DMS53 treated with DMSO at 0.1 percent for 48 hours (cell line): ENCODE results near the gene CFAP77.

Experiments used
- DNase-seq: peaks from one replicate; lab custom pipeline; 2025; ENCODE audit not compliant: unreplicated experiment; lab: John Stamatoyannopoulos, UW

The CFAP77 gene

GRCh38 chr9:132590318-132591182, 180.5 kb downstream of the CFAP77 start:
- DNase-seq, result no peak

GRCh38 chr9:132591244-132591643, 181.2 kb downstream of the CFAP77 start:
- DNase-seq, result no peak

- no peak for DNase-seq
Observed at GRCh38 chr9:132591751-132592314, 181.8 kb downstream of the CFAP77 start.

- DNase-seq, result no peak
Observed at GRCh38 chr9:132592451-132592850, 182.4 kb downstream of the CFAP77 start.

GRCh38 chr9:132594412-132594811, 184.4 kb downstream of the CFAP77 start:
- no peak for DNase-seq

- no peak for DNase-seq
Observed at GRCh38 chr9:132595319-132595718, 185.3 kb downstream of the CFAP77 start.

- no peak for DNase-seq
Observed at GRCh38 chr9:132596200-132596599, 186.2 kb downstream of the CFAP77 start.

- DNase-seq, result no peak
Observed at GRCh38 chr9:132597073-132597775, 187.2 kb downstream of the CFAP77 start.

- no peak for DNase-seq
Observed at GRCh38 chr9:132600326-132600984, 190.4 kb downstream of the CFAP77 start.

- DNase-seq, result no peak
Observed at GRCh38 chr9:132602207-132602606, 192.2 kb downstream of the CFAP77 start.

- DNase-seq, result no peak
Observed at GRCh38 chr9:132605387-132605786, 195.4 kb downstream of the CFAP77 start.

- DNase-seq, result no peak
Observed at GRCh38 chr9:132606066-132606465, 196.1 kb downstream of the CFAP77 start.

- DNase-seq, result no peak
Observed at GRCh38 chr9:132609184-132609583, 199.2 kb downstream of the CFAP77 start.

GRCh38 chr9:132609829-132610228, 199.8 kb downstream of the CFAP77 start:
- DNase-seq, result no peak

GRCh38 chr9:132610661-132611060, 200.7 kb downstream of the CFAP77 start:
- no peak for DNase-seq

GRCh38 chr9:132614324-132614723, 204.3 kb downstream of the CFAP77 start:
- DNase-seq, result no peak

GRCh38 chr9:132615774-132616173, 205.8 kb downstream of the CFAP77 start:
- DNase-seq, result no peak

GRCh38 chr9:132616725-132617124, 206.7 kb downstream of the CFAP77 start:
- no peak for DNase-seq

GRCh38 chr9:132622159-132622558, 212.1 kb downstream of the CFAP77 start:
- no peak for DNase-seq
